Gastrocnemius medialis (tissue), 4 donors: ENCODE results near the gene PLCB1. TPM values are rescaled to one million over a fixed set of nuclear protein-coding genes. Genes with fewer than 3 reads are reported as not detected.
A peak's percentile ranks its signal among the peaks of the same experiment; 100 is the strongest.

Source experiments
- ATAC-seq, 2 donors: fragments of 150-250 bp; one replicate each; pipeline ENCODE4 v1.9.1; 2016
- DNase-seq, 2 donors: peaks; one replicate each; pipeline ENCODE4 v3.0.0-alpha.2; 2019
- H3K27ac ChIP-seq, 4 donors: fragments of 200-600 bp; sonication (generic); 1 replicate in 1 of 4; 2 replicates in 3 of 4; pipeline ENCODE4 v1.5.1; 2016 to 2018; ENCODE audit warnings: mild to moderate bottlenecking in 2 of 4, moderate library complexity in 1 of 4
- H3K27me3 ChIP-seq, 3 donors: fragments of 200-600 bp; sonication (generic) in 2 of 3; 1 replicate in 1 of 3; 2 replicates in 2 of 3; pipeline versions ENCODE4 v1.5.1 to v1.6.0; 2016 to 2019; ENCODE audit warnings: mild to moderate bottlenecking in 1 of 3, moderate library complexity in 1 of 3
- H3K36me3 ChIP-seq, 2 donors: fragments of 200-600 bp; sonication (generic) in 1 of 2; one replicate each; pipeline ENCODE4 v1.5.1; 2017 to 2018
- H3K4me1 ChIP-seq, 2 donors: fragments of 200-600 bp; sonication (generic) in 1 of 2; one replicate each; pipeline ENCODE4 v1.5.1; 2016 to 2017; ENCODE audit warnings: mild to moderate bottlenecking in 2 of 2
- H3K4me3 ChIP-seq, 4 donors: fragments of 200-600 bp; sonication (generic) in 3 of 4; 1 replicate in 1 of 4; 2 replicates in 3 of 4; pipeline ENCODE4 v1.5.1; 2016 to 2019; ENCODE audit warnings: mild to moderate bottlenecking in 2 of 4
- H3K9me3 ChIP-seq, 3 donors: fragments of 200-600 bp; sonication (generic) in 2 of 3; 1 replicate in 1 of 3; 2 replicates in 2 of 3; pipeline ENCODE4 v1.5.1; 2016 to 2019
- CTCF ChIP-seq, 5 experiments: fragments of 450-650 bp in 3 of 5; fragments of 200-600 bp in 2 of 5; sonication (generic) in 2 of 5; IDR thresholded peaks in 4 of 5; conservative IDR thresholded peaks in 1 of 5; 1 replicate in 4 of 5; 2 replicates in 1 of 5; pipeline ENCODE4 v1.5.1; 2016 to 2019; ENCODE audit warnings: antibody characterized with exemption in 5 of 5, mild to moderate bottlenecking in 3 of 5, moderate library complexity in 3 of 5
- POLR2A ChIP-seq, 2 donors: fragments of 450-650 bp; IDR thresholded peaks; one replicate each; pipeline ENCODE4 v1.6.1; 2017; ENCODE audit warnings: antibody characterized with exemption in 2 of 2, mild to moderate bottlenecking in 2 of 2, moderate library complexity in 2 of 2
- in situ Hi-C, 4 donors: fragments of 200-750 bp; cut with MboI; loops; one replicate each; pipeline versions ENCODE4 v1.15.0 to v1.8.0; 2017; ENCODE audit warnings: low sequenced_read_pairs in 4 of 4
- intact Hi-C: fragments of 100-400 bp; cut with DNase I; formaldehyde crosslinking; loops from one replicate; pipeline ENCODE4 v1.15.1; 2023; ENCODE audit warnings: low total_unique reads
- total RNA-seq, 4 donors: library from RNA; depleted of rRNA; stranded (reverse); fragments of >200 nt; gene quantifications; one replicate each; pipeline versions ENCODE4 v1.1.0 to v1.2.3, GENCODE V29; 2016

Gene PLCB1
- total RNA-seq, 4 donors from 2014 or later, result 4.1 to 10.0 (median 7.6) TPM

DNA sequence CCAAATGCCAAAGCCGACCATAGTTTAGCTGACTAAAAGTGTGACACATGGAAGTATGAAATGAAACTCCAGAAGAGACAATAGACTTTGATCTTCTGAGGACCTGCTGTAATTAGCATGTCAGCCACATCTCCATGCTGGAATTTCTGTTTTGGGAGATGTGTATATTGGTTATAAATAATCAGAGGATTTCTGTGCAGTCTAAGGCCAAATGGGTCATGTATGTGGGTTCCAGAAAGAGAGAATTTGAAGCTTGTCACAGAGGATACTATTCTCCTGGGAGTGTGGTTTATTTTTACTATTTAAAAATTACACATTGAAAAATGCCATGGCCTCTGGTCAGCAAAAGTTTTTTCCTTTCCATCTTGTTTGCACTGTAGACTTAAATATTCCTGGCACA lies 531.4 kb downstream of the PLCB1 start:
- ATAC-seq, result no peak
- DNase-seq, result no peak
- no peak overlapping the region for H3K4me3 ChIP-seq
- no peaks in the 10 kb centered on the region for H3K27me3 ChIP-seq
- no peak for TF ChIP-seq POLR2A (IDR thresholded peaks at IDR 0.05)
- no peak for TF ChIP-seq CTCF (IDR thresholded peaks at IDR 0.05 in 4 of 5, conservative IDR thresholded peaks at IDR 0.05 in 1 of 5)
- no peaks in the 10 kb centered on the region for H3K9me3 ChIP-seq
- H3K36me3 ChIP-seq, result no peaks in the 10 kb centered on the region
- H3K4me1 ChIP-seq, result peaks cover 8 to 21% of the 10 kb centered on the region in 2 donors
- H3K27ac ChIP-seq, result no peak overlapping the region
- intact Hi-C loops (no loop called here), in situ Hi-C loops (no loop called here)

DNA sequence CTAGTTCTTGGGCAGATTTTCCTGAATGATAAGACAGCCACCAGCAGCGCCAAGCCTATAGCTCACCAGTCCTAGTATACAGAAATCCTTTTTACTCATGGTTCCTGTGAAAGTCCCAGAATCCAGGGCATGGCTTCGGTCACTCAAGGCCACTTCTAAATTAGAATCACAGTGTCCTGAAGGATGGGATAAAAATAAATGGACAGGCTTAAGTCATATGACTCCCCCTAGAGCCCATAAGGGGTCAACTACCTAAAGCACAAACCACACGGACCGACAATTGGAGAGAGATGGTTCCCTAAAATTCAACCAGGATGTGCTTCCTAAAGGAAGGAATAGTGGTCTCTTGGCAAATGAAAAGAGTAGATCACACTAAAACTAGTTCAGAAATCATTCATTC lies 532.7 kb downstream of the PLCB1 start:
- Histone ChIP-seq H3K9me3 (no peaks in the 10 kb centered on the region), H3K27me3 (no peaks in the 10 kb centered on the region), H3K4me3 (no peak overlapping the region), H3K4me1 (peaks cover 10 to 24% of the 10 kb centered on the region in 2 donors), H3K27ac (no peak overlapping the region), H3K36me3 (no peaks in the 10 kb centered on the region)
- in situ Hi-C loops (no loop called here), intact Hi-C loops (no loop called here)
- DNase-seq (no peak), ATAC-seq (peak; percentile 61 to 78)
- TF ChIP-seq CTCF (IDR thresholded peaks at IDR 0.05 in 4 of 5, conservative IDR thresholded peaks at IDR 0.05 in 1 of 5) (peak in 1 of 5 experiments; percentile 6), POLR2A (IDR thresholded peaks at IDR 0.05) (no peak)

- in situ Hi-C loops, result no loop called here
Observed at GRCh38 chr20:8667306-8667705, 535.2 kb downstream of the PLCB1 start.

DNA sequence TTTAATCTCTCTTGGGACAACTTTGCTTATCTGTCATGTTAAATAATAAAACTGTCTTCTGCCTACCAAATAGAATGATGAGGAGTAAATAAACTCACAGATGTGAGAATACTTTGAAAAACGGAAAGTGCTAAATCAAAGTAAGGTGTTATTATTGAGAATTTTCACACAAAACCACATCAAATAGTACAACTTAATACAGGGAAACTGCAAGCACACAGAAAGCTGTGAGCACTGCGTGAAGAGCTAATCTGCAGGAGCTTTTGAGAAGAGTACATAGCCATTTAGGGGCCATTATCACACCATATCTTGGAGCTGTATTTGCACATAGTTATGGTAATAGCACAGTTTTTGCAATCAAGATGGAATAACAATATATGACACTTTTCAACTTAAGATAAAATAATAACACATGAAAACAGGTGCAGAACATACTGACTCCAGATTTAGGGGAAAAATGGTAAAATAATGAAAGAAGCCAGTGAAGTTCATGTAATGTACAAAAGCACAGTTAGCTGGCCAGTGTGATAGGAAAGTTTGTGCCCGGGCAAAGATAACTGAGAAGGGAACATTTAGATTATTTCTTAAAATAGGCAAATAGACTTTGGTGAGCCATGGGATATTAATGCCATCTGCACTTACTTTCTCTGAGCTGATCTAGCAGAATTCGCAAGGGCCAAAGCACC lies 538.3 kb downstream of the PLCB1 start:
- H3K27me3 ChIP-seq, result no peaks in the 10 kb centered on the region
- intact Hi-C loops (no loop called here), in situ Hi-C loops (no loop called here)
- no peak overlapping the region for H3K4me3 ChIP-seq
- no peaks in the 10 kb centered on the region for H3K36me3 ChIP-seq
- ATAC-seq (no peak), DNase-seq (no peak)
- no peak for TF ChIP-seq POLR2A (IDR thresholded peaks at IDR 0.05)
- TF ChIP-seq CTCF (IDR thresholded peaks at IDR 0.05 in 4 of 5, conservative IDR thresholded peaks at IDR 0.05 in 1 of 5), result no peak
- H3K27ac ChIP-seq, result no peak overlapping the region
- peaks cover 20 to 22% of the 10 kb centered on the region in 2 donors for H3K4me1 ChIP-seq
- no peaks in the 10 kb centered on the region for H3K9me3 ChIP-seq

More at GRCh38 chr20:8667306-8667705, 535.2 kb downstream of the PLCB1 start:
- peaks cover 28 to 42% of the 10 kb centered on the region in 2 donors for H3K4me1 ChIP-seq
- H3K27ac ChIP-seq, result no peak overlapping the region
- H3K4me3 ChIP-seq, result no peak overlapping the region
- no peaks in the 10 kb centered on the region for H3K27me3 ChIP-seq
- intact Hi-C loops, result no loop called here
- DNase-seq, result peak in 1 of 2 donors; percentile 18
- H3K9me3 ChIP-seq, result no peaks in the 10 kb centered on the region
- TF ChIP-seq CTCF (IDR thresholded peaks at IDR 0.05 in 4 of 5, conservative IDR thresholded peaks at IDR 0.05 in 1 of 5) (no peak), POLR2A (IDR thresholded peaks at IDR 0.05) (no peak)
- H3K36me3 ChIP-seq, result no peaks in the 10 kb centered on the region
- peak in 1 of 2 donors; percentile 15 for ATAC-seq

DNA sequence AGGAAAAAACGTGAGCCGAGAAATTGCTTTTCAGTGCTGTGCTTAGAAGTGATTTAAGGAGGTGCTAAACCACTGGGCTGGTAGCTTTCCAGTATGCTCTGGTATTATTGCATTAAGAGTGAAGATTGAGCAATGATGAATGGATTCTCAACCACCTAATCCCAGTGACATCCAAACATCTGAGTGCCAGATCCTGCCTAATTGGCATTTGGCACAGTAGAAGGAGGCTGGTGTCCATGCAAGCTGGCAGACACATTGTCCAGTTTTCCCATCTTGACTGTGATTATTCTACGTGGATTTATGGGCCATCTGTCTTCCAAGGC lies 538.8 kb downstream of the PLCB1 start:
- TF ChIP-seq CTCF (IDR thresholded peaks at IDR 0.05 in 4 of 5, conservative IDR thresholded peaks at IDR 0.05 in 1 of 5) (no peak), POLR2A (IDR thresholded peaks at IDR 0.05) (no peak)
- ATAC-seq (peak; percentile 81 to 94), DNase-seq (peak; percentile 16 to 26)
- Histone ChIP-seq H3K4me3 (no peak overlapping the region), H3K4me1 (peaks cover 20 to 22% of the 10 kb centered on the region in 2 donors), H3K9me3 (no peaks in the 10 kb centered on the region), H3K27me3 (no peaks in the 10 kb centered on the region), H3K27ac (no peak overlapping the region), H3K36me3 (no peaks in the 10 kb centered on the region)
- in situ Hi-C loops (no loop called here), intact Hi-C loops (no loop called here)
